Measurements from ENCODE around the gene CDH5. TPM values are rescaled to one million over a fixed set of nuclear protein-coding genes. Genes with fewer than 3 reads are reported as not detected.

CDH5 gene
- total and polyA plus RNA-seq, 2 of the 8 experiments (the other 6 are each of a cell fraction or from before 2014, with no cell fraction given) = 0.32 TPM

DNA sequence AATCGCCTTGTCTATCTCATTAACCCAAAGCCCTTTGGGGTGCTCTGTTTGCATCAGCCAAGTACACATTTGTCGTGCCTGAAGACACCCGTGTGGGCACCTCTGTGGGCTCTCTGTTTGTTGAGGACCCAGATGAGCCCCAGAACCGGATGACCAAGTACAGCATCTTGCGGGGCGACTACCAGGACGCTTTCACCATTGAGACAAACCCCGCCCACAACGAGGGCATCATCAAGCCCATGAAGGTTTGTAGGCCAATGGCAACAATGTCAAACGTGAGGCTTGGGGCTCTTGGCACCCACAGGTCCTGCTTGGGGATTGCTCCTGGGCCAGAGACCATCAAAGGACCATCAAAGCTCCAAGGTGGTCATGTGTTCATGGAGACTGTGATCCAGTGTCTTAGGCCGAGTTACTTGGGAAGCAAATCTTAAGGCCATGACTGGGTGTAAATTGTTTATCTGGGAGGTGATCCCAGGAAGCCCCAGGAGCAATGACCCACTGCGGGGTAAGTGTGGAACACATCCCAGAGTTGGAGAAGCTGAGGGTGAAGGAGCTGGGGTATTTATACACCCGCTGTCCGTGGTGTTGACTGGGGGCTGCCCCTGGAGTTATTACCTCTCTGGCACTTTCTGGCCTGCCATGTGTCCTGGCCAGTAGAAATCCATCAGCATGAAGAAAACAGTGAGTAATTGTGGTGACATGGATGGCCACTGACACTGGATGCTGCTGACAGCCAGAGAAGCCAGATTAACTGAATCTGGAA, 24.0 kb downstream of the CDH5 start (continued):
- TF ChIP-seq, protein P1, sequence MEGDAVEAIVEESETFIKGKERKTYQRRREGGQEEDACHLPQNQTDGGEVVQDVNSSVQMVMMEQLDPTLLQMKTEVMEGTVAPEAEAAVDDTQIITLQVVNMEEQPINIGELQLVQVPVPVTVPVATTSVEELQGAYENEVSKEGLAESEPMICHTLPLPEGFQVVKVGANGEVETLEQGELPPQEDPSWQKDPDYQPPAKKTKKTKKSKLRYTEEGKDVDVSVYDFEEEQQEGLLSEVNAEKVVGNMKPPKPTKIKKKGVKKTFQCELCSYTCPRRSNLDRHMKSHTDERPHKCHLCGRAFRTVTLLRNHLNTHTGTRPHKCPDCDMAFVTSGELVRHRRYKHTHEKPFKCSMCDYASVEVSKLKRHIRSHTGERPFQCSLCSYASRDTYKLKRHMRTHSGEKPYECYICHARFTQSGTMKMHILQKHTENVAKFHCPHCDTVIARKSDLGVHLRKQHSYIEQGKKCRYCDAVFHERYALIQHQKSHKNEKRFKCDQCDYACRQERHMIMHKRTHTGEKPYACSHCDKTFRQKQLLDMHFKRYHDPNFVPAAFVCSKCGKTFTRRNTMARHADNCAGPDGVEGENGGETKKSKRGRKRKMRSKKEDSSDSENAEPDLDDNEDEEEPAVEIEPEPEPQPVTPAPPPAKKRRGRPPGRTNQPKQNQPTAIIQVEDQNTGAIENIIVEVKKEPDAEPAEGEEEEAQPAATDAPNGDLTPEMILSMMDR (IDR thresholded peaks at IDR 0.05; ENCODE audit: control extremely low read depth in 1 of 3, insufficient read depth in 1 of 3, low read depth in 1 of 3, low read length in 3 of 3) = no peak
- TF ChIP-seq CTBP2 (IDR thresholded peaks at IDR 0.05; ENCODE audit: borderline replicate concordance, insufficient read depth, insufficient read length, low read length) (no peak), SIRT6 (IDR thresholded peaks at IDR 0.05; ENCODE audit: low read length) (no peak)
